HK-2 (cell line): Measurements from ENCODE around the gene TAF7.
"Not testable (repeated sequence)": the region's sequence is repeated elsewhere in the genome, so short reads cannot be mapped to it uniquely, and the experiment has no call there.

Source experiments
- DNase-seq: peaks from one replicate; pipeline ENCODE4 v3.0.0-alpha.2; 2018; ENCODE audit not compliant: unreplicated experiment

TAF7 gene

GRCh38 chr5:141338538-141339306, 18.1 kb upstream of the TAF7 start, which contains the start of gene PCDHGA2:
TSS of gene PCDHGA2 (plus strand) at chr5:141338760.
- DNase-seq: no peak

GRCh38 chr5:141332571-141332970, 12.0 kb upstream of the TAF7 start:
- not testable (repeated sequence) for DNase-seq

- DNase-seq: no peak
These were observed 9.9 kb upstream of the TAF7 start, which contains the start of gene PCDHGA1 for GRCh38 chr5:141330299-141331080. TSS of gene PCDHGA1 (plus strand) at chr5:141330514.

GRCh38 chr5:141328231-141328630, 7.6 kb upstream of the TAF7 start:
- no peak for DNase-seq

- DNase-seq: no peak
These were observed 5.7 kb upstream of the TAF7 start for GRCh38 chr5:141326088-141326854.

- DNase-seq: no peak
These were observed 1.7 kb upstream of the TAF7 start for GRCh38 chr5:141322261-141322660.

GRCh38 chr5:141319699-141320098, 885 bp downstream of the TAF7 start:
- no peak for DNase-seq

GRCh38 chr5:141319202-141319601, 1.4 kb downstream of the TAF7 start:
- no peak for DNase-seq

- DNase-seq: not testable (repeated sequence)
These were observed 3.6 kb downstream of the TAF7 start for GRCh38 chr5:141316963-141317362.

GRCh38 chr5:141313711-141314110, 6.9 kb downstream of the TAF7 start:
- DNase-seq: no peak

- no peak for DNase-seq
These were observed 14.0 kb downstream of the TAF7 start for GRCh38 chr5:141306630-141307029.

- DNase-seq: no peak
These were observed 16.8 kb downstream of the TAF7 start, which contains the start of gene SLC25A2 for GRCh38 chr5:141303756-141304155. TSS of gene SLC25A2 (minus strand) at chr5:141304049. CDS start at chr5:141303865, 184 bp downstream.

- DNase-seq: no peak
These were observed 22.2 kb downstream of the TAF7 start for GRCh38 chr5:141298376-141298775.

GRCh38 chr5:141272906-141273305, 47.7 kb downstream of the TAF7 start:
- DNase-seq: no peak

- DNase-seq: no peak
These were observed 51.4 kb downstream of the TAF7 start for GRCh38 chr5:141269195-141269594.
